Measurements from ENCODE around the gene PRKACA.
"Not testable (repeated sequence)": the region's sequence is repeated elsewhere in the genome, so short reads cannot be mapped to it uniquely, and the experiment has no call there.

The PRKACA gene

DNA sequence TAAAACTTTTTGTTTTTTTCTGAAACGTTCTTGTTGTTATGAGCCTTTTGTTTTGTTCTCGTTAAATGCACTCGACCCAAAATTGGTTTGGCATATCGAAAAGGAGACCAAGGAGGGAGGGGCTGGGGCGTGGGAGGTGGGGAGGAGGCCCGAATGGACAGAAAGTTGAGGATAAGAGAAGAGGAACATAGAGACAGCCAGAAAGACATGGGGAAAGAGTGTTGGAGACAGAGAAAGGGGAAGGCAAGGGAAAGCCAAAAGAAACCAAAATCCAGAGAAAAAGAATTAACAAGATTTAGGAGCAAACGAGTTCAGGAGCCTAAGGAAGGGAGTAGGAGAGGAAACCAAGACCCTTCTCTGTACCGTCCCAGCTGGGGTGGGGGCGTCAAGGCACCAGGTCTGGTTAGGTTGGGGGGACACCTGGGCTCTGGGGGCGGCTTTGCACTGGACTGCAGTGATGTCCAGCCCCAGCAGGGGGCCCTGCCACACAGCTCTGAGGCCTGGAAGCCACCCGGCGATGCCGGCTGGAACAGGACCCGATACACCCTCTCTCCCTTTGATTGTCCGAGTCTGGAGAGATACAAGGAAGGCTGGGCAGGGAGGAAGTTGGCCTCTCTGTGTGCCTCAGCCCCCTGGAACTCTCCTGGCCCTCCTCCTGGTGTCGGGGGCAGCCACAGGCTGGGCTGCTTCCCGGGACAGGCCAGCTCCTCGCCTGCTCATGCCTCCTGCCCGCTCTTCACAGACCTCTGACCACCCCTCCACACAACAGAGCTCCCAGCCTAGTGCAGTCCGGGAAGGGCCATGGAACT is 30.4 kb upstream of the PRKACA start:
- DNase-seq: peak; percentile 36

DNA sequence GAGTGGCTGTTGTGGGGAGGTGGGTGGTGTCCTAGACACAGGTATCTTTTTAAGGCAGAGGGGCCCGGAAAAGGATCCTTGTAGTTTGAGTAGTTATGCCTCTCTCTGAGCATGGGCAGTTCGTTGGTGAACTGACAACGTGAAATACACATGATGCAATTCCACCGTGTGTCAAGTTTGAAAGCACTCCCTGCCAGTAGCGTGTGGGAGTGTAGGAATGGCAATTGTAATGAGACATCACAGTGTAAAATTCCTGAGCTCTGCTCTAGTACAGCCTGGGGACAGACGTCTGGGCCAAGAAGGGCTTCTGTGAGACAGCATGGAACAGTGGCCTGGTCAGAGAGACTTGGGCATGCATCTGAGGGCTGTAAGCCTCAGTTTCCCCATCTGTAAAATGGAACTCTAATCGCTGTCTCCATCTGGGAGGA is 29.2 kb upstream of the PRKACA start:
- no peak for DNase-seq

DNA sequence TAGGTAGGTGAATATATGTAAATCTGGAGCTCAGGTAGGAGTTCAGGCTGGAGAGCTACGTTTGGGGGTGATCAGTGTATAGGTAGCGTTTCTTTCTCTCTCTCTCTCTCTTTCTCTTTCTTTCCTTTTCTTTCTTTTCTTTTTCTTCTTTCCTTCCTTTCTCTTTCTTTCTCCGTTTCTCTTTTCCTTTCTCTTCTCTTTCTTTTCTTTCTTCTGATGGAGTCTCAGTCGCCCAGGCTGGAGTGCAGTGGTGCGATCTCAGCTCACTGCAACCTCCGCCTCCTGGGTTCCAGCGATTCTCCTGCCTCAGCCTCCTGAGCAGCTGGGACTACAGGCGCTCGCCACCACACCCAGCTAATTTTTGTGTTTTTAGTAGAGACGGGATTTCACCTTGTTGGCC is 28.6 kb upstream of the PRKACA start:
- DNase-seq: not testable (repeated sequence)

DNA sequence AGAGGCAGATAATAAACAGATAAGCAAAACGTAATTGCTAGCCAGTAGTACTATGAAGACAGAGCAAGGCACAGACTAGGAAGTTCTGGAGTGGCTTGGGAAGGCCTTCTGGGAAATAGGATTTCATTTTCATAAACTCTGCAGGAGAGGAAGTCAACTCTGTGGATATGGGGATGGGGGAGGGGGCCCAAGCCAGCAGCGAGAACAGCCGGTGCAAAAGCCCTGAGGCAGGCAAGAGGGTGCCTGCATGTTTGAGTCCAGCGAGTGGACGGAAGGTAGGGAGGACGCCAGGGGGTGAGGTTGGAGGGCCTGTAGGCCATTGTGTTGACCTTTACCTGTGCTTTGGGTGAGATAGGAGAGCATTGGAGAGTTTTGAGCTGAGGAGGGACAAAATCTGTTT is 27.8 kb upstream of the PRKACA start:
- DNase-seq: no peak

DNA sequence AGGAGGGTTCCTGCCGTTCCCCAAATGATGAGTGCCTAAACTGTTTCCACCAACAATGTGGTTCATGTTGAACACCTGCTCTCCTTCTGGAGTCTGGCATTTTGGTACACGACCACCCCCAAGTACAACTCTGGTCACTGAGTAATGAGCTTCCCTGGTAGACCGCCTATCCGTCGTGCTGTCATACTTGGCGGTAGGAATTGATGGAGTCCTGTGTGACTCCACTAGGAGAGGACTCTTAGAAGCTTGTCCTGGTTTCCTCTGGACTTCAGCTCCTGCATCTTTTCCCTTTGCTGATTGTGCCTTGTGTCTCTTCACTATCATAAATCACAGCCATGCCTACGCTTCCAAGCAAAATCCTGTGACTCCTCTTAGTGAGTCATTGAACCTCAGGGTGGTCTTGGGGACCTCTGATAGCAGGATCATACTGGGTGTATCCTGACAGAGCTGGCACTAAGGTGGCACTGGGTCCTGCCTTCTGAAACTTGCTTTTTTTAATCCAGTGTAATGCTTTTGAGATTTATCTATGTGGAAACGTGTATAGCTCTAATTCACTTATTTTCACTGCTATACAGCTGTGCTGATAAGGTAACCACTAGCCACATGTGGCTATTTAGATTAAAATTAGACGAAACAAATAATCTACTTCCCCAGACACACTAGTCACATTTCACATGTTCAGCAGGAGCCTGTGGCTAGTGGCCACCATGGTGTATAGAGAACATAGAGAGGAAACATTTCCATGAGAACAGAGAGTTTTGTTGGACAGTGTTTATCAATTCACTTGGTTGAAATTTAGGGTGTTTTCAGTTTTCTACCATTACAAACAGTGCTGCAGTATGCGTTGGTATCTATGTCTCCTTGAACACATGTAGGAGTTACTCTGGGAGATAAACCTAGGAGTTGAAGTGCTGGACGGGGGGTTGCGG is 25.0 kb upstream of the PRKACA start:
- no peak for DNase-seq

DNA sequence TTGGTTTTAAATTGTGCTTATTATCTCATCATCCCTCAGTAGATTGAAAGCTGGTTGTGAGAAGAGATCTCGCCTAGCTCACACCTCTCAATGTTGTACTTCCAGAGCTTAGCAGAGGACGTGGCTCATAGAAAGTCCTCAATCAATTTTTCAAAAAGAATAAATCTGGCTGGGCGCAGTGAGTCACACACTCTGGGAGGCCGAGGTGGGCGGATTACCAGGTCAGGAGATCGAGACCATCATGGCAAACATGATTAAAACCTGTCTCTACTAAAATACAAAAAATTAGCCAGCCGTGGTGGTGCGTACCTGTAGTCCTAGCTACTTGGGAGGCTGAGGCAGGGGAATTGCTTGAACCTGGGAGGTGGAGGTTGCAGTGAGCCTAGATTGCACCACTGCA is 23.5 kb upstream of the PRKACA start:
- DNase-seq: no peak

DNA sequence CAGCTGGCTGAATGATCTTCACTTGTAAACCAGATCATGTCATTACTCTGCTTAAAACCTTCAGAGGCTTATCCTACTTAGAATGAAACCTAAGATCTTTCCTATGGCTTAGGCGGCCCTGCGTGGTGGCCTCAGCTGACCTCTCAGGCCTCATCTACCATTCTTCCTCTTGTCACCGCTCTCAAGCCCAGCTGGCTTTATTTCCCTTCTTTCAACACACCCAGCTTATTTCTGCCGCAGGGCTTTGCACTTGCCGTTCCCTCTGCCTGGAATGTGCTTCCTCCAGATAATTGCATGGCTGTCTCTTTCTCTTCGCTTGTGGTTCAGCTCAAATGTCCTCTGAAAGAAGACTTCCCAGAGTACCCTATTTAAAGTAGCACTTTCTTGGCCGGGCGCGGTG is 22.4 kb upstream of the PRKACA start:
- DNase-seq: no peak

DNA sequence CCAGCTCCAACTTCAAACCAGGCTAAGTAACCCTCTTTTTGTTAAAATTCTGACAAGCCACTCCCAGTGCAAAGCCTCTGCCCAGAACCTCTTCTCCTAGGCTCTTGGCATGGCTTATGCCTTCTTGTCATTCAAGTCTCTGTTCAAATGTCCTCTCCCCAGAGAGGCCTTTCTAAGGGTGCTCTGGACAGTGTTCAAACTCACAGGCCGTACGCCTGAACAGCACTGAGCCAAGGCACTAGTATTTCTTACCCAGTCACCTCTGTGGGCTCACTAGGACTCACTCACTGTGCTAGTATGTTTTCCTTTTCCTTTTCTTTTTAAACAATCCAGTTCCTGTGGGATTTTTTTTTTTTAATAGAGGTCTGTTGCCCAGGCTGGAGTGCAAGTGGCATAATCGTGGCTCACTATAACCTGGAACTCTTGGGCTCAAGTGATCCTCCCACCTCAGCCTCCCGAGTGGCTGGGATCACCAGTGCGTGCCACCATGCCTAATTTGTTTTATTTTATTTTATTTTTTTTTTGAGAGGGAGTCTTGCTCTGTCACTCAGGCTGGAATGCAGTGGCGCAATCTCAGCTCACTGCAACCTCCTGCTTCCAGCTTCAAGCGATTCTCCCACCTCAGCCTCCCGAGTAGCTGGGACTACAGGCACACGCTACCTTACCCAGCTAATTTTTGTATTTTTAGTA is 21.2 kb upstream of the PRKACA start:
- DNase-seq: no peak

DNA sequence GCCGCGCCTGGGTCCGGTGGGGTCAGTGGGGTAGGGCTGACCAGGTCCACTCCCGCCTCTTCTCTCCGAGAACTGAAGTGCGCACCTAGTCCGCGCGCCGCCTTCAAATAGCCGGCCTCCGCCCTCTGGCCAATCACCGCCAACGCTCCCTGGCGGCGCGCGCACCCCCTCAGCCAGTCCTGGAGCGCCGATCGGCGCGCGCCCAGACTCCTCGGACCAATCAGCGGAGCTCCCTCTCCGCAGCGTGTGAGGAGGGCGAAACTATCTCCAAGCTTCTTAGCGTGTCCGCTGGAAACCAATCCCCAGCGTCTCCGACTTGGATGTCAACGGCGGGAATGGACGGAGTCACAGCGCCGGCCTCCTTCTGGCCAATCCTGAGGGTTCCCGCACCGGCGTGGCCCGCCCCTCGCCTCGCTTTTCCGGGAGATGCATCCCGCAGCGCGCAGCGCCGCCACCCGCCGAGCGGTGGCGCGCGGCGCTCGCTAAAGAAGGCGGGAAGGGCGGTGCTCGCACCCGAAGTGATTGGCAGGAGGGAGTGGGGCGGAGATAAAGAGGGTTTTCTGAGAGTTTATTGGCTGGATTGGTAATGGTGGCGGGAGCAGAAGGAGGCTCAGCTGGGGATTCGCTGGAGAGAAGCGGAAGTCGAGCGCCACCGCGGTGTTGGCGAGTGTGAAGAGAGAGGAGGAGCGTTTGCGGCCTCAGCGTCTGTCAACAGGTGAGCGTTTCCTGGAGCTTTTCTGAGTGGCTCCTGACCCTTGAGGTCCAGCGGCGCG is 19.1 kb upstream of the PRKACA start, which contains the start of gene ASF1B:
ASF1B (minus strand) TSS at position 81 of the 773 bp plus-strand sequence. CDS start 133 bp downstream, outside the sequence.
- DNase-seq: peak; percentile 100

DNA sequence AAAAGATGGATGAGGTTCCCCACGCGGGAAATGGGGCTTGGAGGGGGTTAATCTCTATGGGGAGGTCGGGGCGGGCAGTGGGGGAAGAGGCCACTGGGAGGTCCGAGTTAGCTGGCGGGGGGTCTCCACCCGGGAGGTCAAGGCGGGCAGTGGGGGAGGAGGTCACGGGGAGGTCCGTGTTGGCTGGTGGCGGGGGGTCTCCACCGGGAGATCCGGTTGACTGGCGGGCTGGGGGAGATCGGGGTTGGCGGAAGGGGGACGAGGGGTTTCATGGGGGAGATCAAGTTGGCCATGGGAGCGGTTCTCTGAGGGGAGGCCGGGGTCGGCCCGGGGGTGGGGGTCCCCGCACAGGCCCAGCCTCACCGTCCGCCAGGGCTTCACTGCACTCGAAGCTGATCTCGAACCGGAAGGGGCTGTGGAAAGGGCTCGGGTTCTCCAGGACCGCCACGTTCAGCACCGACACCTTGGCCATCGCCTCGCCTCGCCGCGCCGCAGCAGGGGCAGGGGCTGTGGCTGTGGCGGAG is 18.5 kb upstream of the PRKACA start:
- no peak for DNase-seq

DNA sequence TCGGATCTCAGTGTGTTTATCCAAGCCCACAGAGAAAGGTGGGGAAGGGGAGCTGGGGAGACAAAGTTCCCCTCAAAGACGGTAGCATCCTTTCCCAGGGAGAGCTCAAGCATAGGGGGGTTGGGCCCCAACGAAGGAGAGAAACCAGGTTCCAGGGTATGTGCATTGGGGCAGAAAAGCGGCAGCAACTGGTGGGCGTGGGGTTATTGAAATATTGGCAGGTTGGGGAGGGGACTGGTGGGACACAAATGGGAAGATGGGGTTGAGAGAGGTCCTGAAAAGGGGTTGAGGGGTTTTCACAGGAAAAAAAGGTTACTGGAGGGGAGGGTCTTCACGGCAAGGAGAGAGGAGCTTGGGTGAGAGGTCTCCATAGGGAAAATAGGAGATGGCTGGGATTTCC is 17.8 kb upstream of the PRKACA start:
- no peak for DNase-seq

DNA sequence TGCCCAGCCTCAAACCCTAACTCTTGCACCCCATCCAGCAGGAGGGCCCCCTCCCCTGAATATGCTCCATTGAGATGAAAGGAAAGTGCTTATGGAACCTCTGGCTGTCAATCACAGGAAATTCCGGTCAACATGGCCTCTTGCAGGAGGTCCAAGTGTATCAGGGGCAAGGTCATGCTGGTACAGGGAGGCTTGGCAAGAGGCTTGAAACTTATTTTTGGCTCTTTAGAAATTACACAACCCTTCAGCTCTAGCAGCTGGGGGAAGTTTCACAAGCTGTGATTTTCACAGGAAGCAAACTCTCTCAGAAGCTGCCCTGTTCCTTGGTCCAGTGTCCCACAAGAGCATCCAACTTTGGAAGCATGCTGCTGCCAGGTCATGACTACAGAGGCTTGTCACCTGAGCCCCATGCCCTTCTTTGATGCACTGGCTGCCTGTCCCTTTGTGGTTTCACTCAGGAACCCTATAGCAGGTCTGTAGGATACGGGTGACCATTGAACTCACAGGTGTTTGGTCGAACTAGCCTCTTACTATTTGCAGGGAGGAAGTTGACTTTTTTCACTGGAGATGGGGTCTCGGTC is 10.5 kb upstream of the PRKACA start:
- no peak for DNase-seq

DNA sequence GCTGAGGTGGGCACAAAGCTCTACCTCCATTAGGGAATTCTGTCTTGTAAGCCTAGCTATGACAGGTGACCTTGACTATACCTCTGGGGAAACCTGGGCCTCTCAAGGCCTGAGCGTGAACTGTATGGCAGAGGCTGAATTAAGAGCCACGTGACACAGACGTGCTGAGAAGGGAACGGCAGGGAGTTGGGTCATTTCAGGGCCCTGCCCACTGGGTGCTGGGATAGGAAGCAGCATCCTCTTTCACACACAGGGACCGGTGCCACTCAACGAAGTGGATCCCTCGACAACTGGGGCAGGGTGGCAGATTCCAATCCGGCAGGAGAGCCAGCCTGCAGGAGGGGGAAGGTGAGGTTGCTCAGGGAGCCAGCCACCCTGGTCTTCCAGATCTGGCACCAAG is 9.6 kb upstream of the PRKACA start:
- DNase-seq: no peak

DNA sequence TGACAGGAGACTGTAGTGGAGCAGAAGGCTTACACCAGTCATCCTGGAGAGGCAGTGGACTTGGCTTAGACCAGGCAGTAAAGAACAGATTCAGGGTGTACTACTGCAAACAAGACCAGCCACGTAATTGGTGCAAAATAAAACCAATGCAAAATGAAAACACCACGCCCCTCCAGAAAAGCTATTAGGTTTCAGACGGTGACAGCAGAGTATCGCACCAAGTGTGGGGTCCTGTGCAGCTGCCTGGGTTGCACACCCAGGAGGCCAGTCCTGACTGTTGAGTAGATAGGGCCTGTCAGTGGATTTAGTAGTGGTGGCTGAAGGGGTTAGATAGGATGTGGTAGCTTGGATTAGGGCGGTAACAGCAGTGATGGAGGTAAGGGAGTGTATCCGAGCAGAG is 5.4 kb upstream of the PRKACA start:
- DNase-seq: no peak

DNA sequence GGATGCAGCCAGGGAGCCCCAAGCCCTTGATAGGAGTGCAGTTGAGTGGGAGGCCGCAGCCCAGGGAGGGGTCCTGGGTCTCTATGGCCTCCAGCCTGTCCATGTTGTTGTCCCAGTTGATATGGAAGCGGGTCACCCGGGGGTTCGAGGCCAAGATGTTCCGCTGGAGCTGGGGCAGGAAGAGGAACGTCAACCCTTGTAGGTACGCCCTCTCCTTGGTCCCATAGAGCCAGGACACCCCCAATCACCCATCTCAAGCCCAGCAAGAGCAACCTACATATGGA is 2.9 kb upstream of the PRKACA start:
- no peak for DNase-seq

DNA sequence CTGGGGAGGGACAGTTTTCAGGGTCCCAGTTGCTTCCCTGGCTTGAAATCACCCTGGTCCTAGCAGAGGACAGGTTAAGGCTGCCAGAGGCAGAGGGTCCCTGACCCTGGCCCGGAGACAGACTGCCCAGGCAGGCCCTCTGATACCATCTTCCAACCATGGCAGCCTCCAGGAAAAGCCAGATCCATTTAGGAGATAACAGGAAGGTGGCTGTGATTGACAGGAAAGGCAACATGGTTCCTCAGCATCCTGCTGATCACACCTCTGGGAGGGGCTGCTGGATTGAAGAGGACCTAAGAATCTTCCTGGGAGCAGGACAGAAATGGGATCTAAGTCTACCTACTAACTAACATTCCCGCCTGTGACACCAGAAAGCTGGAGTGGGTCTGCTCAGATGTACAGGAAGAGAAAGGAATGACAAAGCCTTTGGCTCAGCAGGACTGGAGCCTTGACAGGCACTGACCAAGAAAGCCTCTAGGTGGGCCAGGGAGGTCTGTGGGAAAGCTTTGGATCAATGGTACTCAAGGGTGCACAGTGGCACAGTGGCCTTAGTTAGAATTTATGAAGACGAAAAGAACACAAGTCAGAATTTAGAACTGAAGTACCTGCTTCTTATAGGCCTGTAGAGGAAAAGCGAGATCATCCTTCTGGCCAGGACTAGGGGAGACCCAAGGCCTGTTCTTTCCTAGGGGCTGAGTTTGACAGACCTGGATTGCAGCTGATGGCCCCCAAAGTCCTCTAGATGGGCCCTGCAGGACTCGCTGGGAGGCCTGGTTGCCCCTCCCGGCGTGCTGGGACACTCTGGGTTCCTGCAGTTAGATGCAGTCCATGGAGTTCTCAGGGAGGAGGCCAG is 2.3 kb upstream of the PRKACA start:
- no peak for DNase-seq

DNA sequence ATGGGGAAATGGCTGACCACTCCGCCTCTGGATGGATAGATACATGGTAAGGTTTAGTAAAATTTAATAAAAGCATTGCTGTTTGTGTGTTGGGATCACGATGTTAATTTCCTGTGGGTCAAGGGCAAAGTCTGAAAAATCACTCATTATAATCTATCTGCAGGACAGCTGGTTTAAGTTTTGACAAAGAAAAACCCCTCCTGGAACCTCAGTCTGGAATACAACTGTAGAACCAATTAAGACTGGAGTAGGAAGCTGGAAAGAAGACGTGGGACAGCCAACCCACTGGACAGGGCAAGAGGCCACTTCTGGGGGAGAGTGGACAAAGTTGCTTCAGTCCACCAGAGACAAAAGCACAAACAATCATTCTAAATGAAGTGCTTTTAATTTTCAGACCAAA is 1.6 kb upstream of the PRKACA start:
- no peak for DNase-seq

DNA sequence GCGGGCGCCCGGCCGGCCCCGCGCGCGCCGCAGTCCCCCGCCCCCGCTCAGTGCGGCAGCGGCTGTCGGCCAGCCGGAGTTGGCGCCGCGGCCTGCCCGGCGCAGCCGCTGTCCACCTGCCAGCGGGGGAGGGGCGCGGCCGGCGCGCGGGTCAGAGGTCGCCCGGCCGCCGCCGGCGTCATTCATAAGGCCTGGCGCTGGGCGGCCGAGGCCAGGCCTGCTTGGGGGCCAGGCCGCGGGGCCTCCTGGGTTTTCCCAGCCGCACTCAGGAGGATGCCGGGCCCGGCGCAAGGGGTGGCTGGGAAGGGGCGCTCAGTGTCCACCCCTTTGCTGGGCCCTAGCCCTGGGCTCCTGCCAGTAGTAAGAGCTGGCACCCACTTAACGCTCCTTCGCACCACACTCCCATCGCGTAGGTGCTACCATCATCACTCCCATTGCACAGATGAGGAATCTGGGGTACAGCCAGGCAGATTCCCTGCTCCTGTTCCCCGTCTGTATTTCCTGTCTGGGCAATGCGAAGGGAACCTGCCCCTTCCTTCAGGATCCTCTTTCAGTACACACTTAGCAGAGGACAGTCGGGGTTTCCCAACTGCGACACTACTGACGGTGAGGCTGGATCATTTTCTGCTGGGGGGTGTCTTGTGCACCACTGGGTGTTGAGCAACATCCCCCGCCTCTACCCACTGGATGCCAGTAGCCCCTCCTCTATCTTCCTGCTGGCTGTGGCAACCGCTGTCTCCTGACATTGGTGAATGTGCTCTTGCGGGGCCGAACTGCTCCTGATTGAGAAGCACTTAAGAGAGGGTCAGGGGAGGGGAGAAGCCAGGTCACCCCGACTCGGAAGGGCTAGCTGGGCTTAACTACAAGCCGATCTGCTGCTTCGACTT is 846 bp upstream of the PRKACA start:
- peak; percentile 15 for DNase-seq

DNA sequence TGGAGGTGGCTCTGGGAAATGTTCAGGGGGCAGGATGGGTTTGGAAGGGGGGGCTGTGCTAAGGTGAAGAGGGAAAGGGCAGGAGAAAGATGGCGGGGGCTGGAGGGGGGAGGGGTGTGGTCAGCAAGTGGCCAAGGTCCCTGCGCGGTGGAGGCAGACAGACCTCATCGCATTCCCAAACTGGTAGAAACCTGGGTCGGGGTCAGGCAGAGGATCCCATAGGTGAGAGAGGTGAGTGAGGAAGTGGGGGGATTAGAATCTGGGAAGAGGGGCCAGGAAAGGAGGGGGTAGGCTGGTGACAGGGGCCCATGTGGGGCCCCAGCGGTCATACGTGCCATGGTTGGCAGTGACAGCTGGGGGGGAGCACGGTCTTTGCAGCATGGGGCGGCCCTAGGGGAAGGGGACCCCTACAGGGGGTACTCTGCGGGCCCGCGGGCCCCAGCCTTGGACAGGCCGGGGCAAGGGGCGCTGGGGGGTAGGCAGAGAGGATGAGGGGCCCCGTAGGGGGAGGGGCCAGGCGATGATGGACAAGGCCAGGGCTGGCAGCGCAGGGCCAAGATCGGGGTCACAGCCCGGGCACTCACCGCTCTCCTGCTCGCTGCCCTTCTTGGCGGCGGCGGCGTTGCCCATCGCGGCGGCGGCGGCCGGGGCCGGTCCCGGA is 514 bp downstream of the PRKACA start:
- no peak for DNase-seq

DNA sequence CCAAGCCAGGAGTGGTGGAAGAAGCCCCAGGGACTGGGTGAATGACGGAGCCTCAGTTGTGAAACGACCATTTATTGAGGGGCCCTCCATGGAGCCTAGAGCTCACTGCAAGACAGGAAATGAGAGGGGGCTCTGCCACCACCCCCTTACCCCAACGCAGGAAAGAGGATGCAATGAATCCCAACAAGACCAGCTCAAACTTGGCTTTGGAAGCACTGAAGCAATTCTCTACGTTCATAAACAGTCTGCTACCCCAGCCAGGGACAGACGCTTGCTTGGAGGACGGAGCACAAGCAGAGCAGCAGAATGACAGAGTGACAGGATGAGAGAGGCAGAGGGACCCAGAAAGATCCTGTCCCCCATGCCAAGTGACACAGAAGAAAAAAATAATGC is 1.0 kb downstream of the PRKACA start:
- no peak for DNase-seq

Data from NCI-H2171 treated with DMSO at 0.1 percent for 48 hours (cell line).